ENCODE measurements around the gene ZNFX1. TPM values are rescaled to one million over a fixed set of nuclear protein-coding genes. Genes with fewer than 3 reads are reported as not detected.

The ZNFX1 gene
- total and polyA plus RNA-seq, 5 donors, result 7.9 to 25.9 (median 22.7) TPM

- H3K27me3 ChIP-seq (ENCODE audit: control insufficient read depth, insufficient read depth), result no peaks in the 10 kb centered on the region
- DNase-seq (no peak), ATAC-seq (no peak)
- intact Hi-C loops (cut with DNase I), result no loop called here
- H3K27ac ChIP-seq (ENCODE audit: low read length), result no peak overlapping the region
- peaks cover 1% of the 10 kb centered on the region for H3K4me1 ChIP-seq (ENCODE audit: control insufficient read depth, insufficient read depth, low read length)
- no peaks in the 10 kb centered on the region for H3K9me3 ChIP-seq (ENCODE audit: control insufficient read depth, low read length)
- H3K4me3 ChIP-seq (ENCODE audit: low read length), result no peak overlapping the region
- 93% methylated on average over 1 of the region's 1 CpG for WGBS
These were observed 15.4 kb downstream of the ZNFX1 start for GRCh38 chr20:49262444-49262843.

GRCh38 chr20:49261173-49261572 lies 16.7 kb downstream of the ZNFX1 start:
- H3K4me3 ChIP-seq (ENCODE audit: low read length), result no peak overlapping the region
- H3K4me1 ChIP-seq (ENCODE audit: control insufficient read depth, insufficient read depth, low read length), result peaks cover 1% of the 10 kb centered on the region
- ATAC-seq (no peak), DNase-seq (no peak)
- H3K27ac ChIP-seq (ENCODE audit: low read length), result no peak overlapping the region
- 99% methylated on average over 3 of the region's 3 CpGs for WGBS
- intact Hi-C loops (cut with DNase I), result no loop called here
- no peaks in the 10 kb centered on the region for H3K27me3 ChIP-seq (ENCODE audit: control insufficient read depth, insufficient read depth)
- no peaks in the 10 kb centered on the region for H3K9me3 ChIP-seq (ENCODE audit: control insufficient read depth, low read length)

- H3K9me3 ChIP-seq (ENCODE audit: control insufficient read depth, low read length), result no peaks in the 10 kb centered on the region
- H3K4me3 ChIP-seq (ENCODE audit: low read length), result no peak overlapping the region
- ATAC-seq, result no peak
- no peaks in the 10 kb centered on the region for H3K4me1 ChIP-seq (ENCODE audit: control insufficient read depth, insufficient read depth, low read length)
- WGBS, result 91% methylated on average over 4 of the region's 4 CpGs
- H3K27me3 ChIP-seq (ENCODE audit: control insufficient read depth, insufficient read depth), result no peaks in the 10 kb centered on the region
- intact Hi-C loops (cut with DNase I), result no loop called here
- H3K27ac ChIP-seq (ENCODE audit: low read length), result no peak overlapping the region
- DNase-seq, result no peak
These were observed 17.6 kb downstream of the ZNFX1 start for GRCh38 chr20:49260218-49260617.

- H3K4me3 ChIP-seq (ENCODE audit: low read length), result no peak overlapping the region
- intact Hi-C loops (cut with DNase I), result no loop called here
- H3K27ac ChIP-seq (ENCODE audit: low read length), result no peak overlapping the region
- no peaks in the 10 kb centered on the region for H3K27me3 ChIP-seq (ENCODE audit: control insufficient read depth, insufficient read depth)
- H3K9me3 ChIP-seq (ENCODE audit: control insufficient read depth, low read length), result no peaks in the 10 kb centered on the region
- WGBS, result 98% methylated on average over 2 of the region's 2 CpGs
- no peak for ATAC-seq
- DNase-seq, result no peak
- no peaks in the 10 kb centered on the region for H3K4me1 ChIP-seq (ENCODE audit: control insufficient read depth, insufficient read depth, low read length)
These were observed 18.1 kb downstream of the ZNFX1 start for GRCh38 chr20:49259799-49260198.

GRCh38 chr20:49259284-49259683 lies 18.6 kb downstream of the ZNFX1 start:
- intact Hi-C loops (cut with DNase I), result no loop called here
- no peak for ATAC-seq
- H3K27me3 ChIP-seq (ENCODE audit: control insufficient read depth, insufficient read depth), result no peaks in the 10 kb centered on the region
- 70% methylated on average over 4 of the region's 4 CpGs for WGBS
- no peaks in the 10 kb centered on the region for H3K4me1 ChIP-seq (ENCODE audit: control insufficient read depth, insufficient read depth, low read length)
- H3K9me3 ChIP-seq (ENCODE audit: control insufficient read depth, low read length), result no peaks in the 10 kb centered on the region
- DNase-seq, result no peak
- H3K4me3 ChIP-seq (ENCODE audit: low read length), result no peak overlapping the region
- H3K27ac ChIP-seq (ENCODE audit: low read length), result no peak overlapping the region

- Histone ChIP-seq H3K4me3 (ENCODE audit: low read length) (no peak overlapping the region), H3K4me1 (ENCODE audit: control insufficient read depth, insufficient read depth, low read length) (no peaks in the 10 kb centered on the region)
- intact Hi-C loops (cut with DNase I), result no loop called here
These were observed 21.6 kb downstream of the ZNFX1 start for GRCh38 chr20:49256261-49256660.

GRCh38 chr20:49252556-49253350 lies 25.1 kb downstream of the ZNFX1 start:
- DNase-seq, result no peak
- H3K9me3 ChIP-seq (ENCODE audit: control insufficient read depth, low read length), result no peaks in the 10 kb centered on the region
- no peak overlapping the region for H3K4me3 ChIP-seq (ENCODE audit: low read length)
- no peak for ATAC-seq
- H3K27ac ChIP-seq (ENCODE audit: low read length), result no peak overlapping the region
- H3K27me3 ChIP-seq (ENCODE audit: control insufficient read depth, insufficient read depth), result no peaks in the 10 kb centered on the region
- WGBS, result 86% methylated on average over 6 of the region's 6 CpGs
- intact Hi-C loops (cut with DNase I), result no loop called here
- no peaks in the 10 kb centered on the region for H3K4me1 ChIP-seq (ENCODE audit: control insufficient read depth, insufficient read depth, low read length)

More at GRCh38 chr20:49256261-49256660, 21.6 kb downstream of the ZNFX1 start:
- no peak for DNase-seq
- WGBS, result 70% methylated on average over 6 of the region's 6 CpGs
- H3K27me3 ChIP-seq (ENCODE audit: control insufficient read depth, insufficient read depth), result no peaks in the 10 kb centered on the region
- no peaks in the 10 kb centered on the region for H3K9me3 ChIP-seq (ENCODE audit: control insufficient read depth, low read length)
- no peak overlapping the region for H3K27ac ChIP-seq (ENCODE audit: low read length)
- no peak for ATAC-seq

- intact Hi-C loops (cut with DNase I), result no loop called here
- ATAC-seq, result no peak
- no peak overlapping the region for H3K4me3 ChIP-seq (ENCODE audit: low read length)
- DNase-seq, result no peak
- no peaks in the 10 kb centered on the region for H3K27me3 ChIP-seq (ENCODE audit: control insufficient read depth, insufficient read depth)
- H3K4me1 ChIP-seq (ENCODE audit: control insufficient read depth, insufficient read depth, low read length), result no peaks in the 10 kb centered on the region
- 83% methylated on average over 18 of the region's 18 CpGs for WGBS
- H3K27ac ChIP-seq (ENCODE audit: low read length), result no peak overlapping the region
- H3K9me3 ChIP-seq (ENCODE audit: control insufficient read depth, low read length), result no peaks in the 10 kb centered on the region
These were observed 28.8 kb downstream of the ZNFX1 start for GRCh38 chr20:49248879-49249665.

- no peaks in the 10 kb centered on the region for H3K27me3 ChIP-seq (ENCODE audit: control insufficient read depth, insufficient read depth)
- intact Hi-C loops (cut with DNase I), result no loop called here
- DNase-seq (no peak), ATAC-seq (peak in 1 of 2 donors; percentile 21)
- no peaks in the 10 kb centered on the region for H3K9me3 ChIP-seq (ENCODE audit: control insufficient read depth, low read length)
- no peak overlapping the region for H3K27ac ChIP-seq (ENCODE audit: low read length)
- WGBS, result 72% methylated on average over 10 of the region's 10 CpGs
- H3K4me3 ChIP-seq (ENCODE audit: low read length), result no peak overlapping the region
- H3K4me1 ChIP-seq (ENCODE audit: control insufficient read depth, insufficient read depth, low read length), result no peaks in the 10 kb centered on the region
These were observed 29.6 kb downstream of the ZNFX1 start for GRCh38 chr20:49248301-49248700.

- intact Hi-C loops (cut with DNase I), result no loop called here
- DNase-seq (no peak), ATAC-seq (peak in 1 of 2 donors; percentile 13)
- Histone ChIP-seq H3K4me1 (ENCODE audit: control insufficient read depth, insufficient read depth, low read length) (no peaks in the 10 kb centered on the region), H3K9me3 (ENCODE audit: control insufficient read depth, low read length) (no peaks in the 10 kb centered on the region), H3K4me3 (ENCODE audit: low read length) (no peak overlapping the region), H3K27me3 (ENCODE audit: control insufficient read depth, insufficient read depth) (no peaks in the 10 kb centered on the region), H3K27ac (ENCODE audit: low read length) (no peak overlapping the region)
- WGBS, result 52% methylated on average over 5 of the region's 5 CpGs
These were observed 30.1 kb downstream of the ZNFX1 start for GRCh38 chr20:49247792-49248191.

GRCh38 chr20:49247169-49247723 lies 30.6 kb downstream of the ZNFX1 start:
- no peak overlapping the region for H3K27ac ChIP-seq (ENCODE audit: low read length)

More at GRCh38 chr20:49247169-49247723, 30.6 kb downstream of the ZNFX1 start:
- Histone ChIP-seq H3K9me3 (ENCODE audit: control insufficient read depth, low read length) (no peaks in the 10 kb centered on the region), H3K4me3 (ENCODE audit: low read length) (no peak overlapping the region), H3K4me1 (ENCODE audit: control insufficient read depth, insufficient read depth, low read length) (no peaks in the 10 kb centered on the region), H3K27me3 (ENCODE audit: control insufficient read depth, insufficient read depth) (no peaks in the 10 kb centered on the region)
- intact Hi-C loops (cut with DNase I), result no loop called here
- WGBS, result 89% methylated on average over 8 of the region's 8 CpGs
- ATAC-seq (peak in 1 of 2 donors; percentile 11), DNase-seq (no peak)

Data from right cardiac atrium (tissue), 5 donors.